Hepatocyte (in vitro differentiated cells): ENCODE data around the gene EYA4. TPM values are rescaled to one million over a fixed set of nuclear protein-coding genes. Genes with fewer than 3 reads are reported as not detected.

Experiments used
- DNase-seq: peaks from one replicate; pipeline ENCODE4 v3.0.0-alpha.2; 2016; ENCODE audit warnings: low spot score
- H2AFZ ChIP-seq: fragments of 200-600 bp; sonication (generic); 2 replicates; pipeline ENCODE4 v1.6.0; 2016; ENCODE audit warnings: antibody characterized with exemption, mild to moderate bottlenecking
- H3K27ac ChIP-seq: fragments of 200-600 bp; sonication (generic); 2 replicates; pipeline ENCODE4 v1.5.1; 2016; ENCODE audit warnings: mild to moderate bottlenecking
- H3K27me3 ChIP-seq: fragments of 200-600 bp; sonication (generic); 2 replicates; pipeline ENCODE4 v1.6.1; 2016
- H3K36me3 ChIP-seq: fragments of 200-600 bp; sonication (generic); replicated peaks from 2 replicates; pipeline ENCODE4 v1.5.1; 2016; ENCODE audit warnings: low read depth; ENCODE audit not compliant: insufficient read depth
- H3K4me1 ChIP-seq: fragments of 200-600 bp; sonication (generic); 2 replicates; pipeline ENCODE4 v1.5.1; 2016; ENCODE audit warnings: mild to moderate bottlenecking, moderate library complexity; ENCODE audit not compliant: insufficient read depth
- H3K4me2 ChIP-seq: fragments of 200-600 bp; sonication (generic); 2 replicates; pipeline ENCODE4 v1.6.0; 2016
- H3K4me3 ChIP-seq: fragments of 200-600 bp; sonication (generic); 2 replicates; pipeline ENCODE4 v1.5.1; 2016; ENCODE audit warnings: mild to moderate bottlenecking
- H3K79me2 ChIP-seq: fragments of 200-600 bp; sonication (generic); 2 replicates; pipeline ENCODE4 v1.6.0; 2017; ENCODE audit warnings: mild to moderate bottlenecking
- H3K9me2 ChIP-seq: fragments of 200-600 bp; sonication (generic); replicated peaks from 2 replicates; pipeline ENCODE4 v1.6.0; 2017; ENCODE audit warnings: mild to moderate bottlenecking; ENCODE audit not compliant: insufficient read depth
- H3K9me3 ChIP-seq: fragments of 200-600 bp; sonication (generic); 2 replicates; pipeline ENCODE4 v1.5.1; 2016; ENCODE audit warnings: low read depth, mild to moderate bottlenecking
- H4K20me1 ChIP-seq: fragments of 200-600 bp; sonication (generic); 2 replicates; pipeline ENCODE4 v1.6.0; 2016; ENCODE audit warnings: mild to moderate bottlenecking; ENCODE audit not compliant: insufficient read depth, poor library complexity, severe bottlenecking
- EZH2 ChIP-seq: fragments of 200-600 bp; sonication (generic); IDR thresholded peaks from 2 replicates; pipeline ENCODE4 v1.6.1; 2016; ENCODE audit warnings: antibody characterized with exemption, mild to moderate bottlenecking, borderline replicate concordance
- EZH2phosphoT487 ChIP-seq: fragments of 200-600 bp; sonication (generic); IDR thresholded peaks from one replicate; pipeline ENCODE4 v1.6.1; 2018; ENCODE audit warnings: antibody characterized with exemption, mild to moderate bottlenecking, low read depth, moderate library complexity; ENCODE audit not compliant: unreplicated experiment, severe bottlenecking
- WGBS: methylation state at CpG from one replicate; pipeline ENCODE4 v1.1.6; 2016; ENCODE audit warnings: low lambda C conversion rate; ENCODE audit errors: missing lambda C conversion rate; 5-methylcytosine and 5-hydroxymethylcytosine counted together
- polyA plus RNA-seq: library from polyadenylated mRNA; unstranded; fragments of >200 nt; fragmentation: Nextera tagmentation; extraction: Ambion mirVana; gene quantifications from 2 replicates; pipeline ENCODE4 v1.2.1, GENCODE V29; 2016
- total RNA-seq: library from RNA; depleted of rRNA; stranded (reverse); fragments of >200 nt; gene quantifications from 2 replicates; pipeline ENCODE4 v1.2.3, GENCODE V29; 2014
- TF ChIP-seq, protein P1 (sequence below): fragments of 200-600 bp; sonication (generic); IDR thresholded peaks from 2 replicates; pipeline ENCODE4 v1.5.1; 2016; ENCODE audit warnings: antibody characterized with exemption, mild to moderate bottlenecking; ENCODE audit not compliant: poor library complexity

EYA4 gene
- total and polyA plus RNA-seq, 2 experiments from 2014 or later, result 0.33 to 1.8 TPM

DNA sequence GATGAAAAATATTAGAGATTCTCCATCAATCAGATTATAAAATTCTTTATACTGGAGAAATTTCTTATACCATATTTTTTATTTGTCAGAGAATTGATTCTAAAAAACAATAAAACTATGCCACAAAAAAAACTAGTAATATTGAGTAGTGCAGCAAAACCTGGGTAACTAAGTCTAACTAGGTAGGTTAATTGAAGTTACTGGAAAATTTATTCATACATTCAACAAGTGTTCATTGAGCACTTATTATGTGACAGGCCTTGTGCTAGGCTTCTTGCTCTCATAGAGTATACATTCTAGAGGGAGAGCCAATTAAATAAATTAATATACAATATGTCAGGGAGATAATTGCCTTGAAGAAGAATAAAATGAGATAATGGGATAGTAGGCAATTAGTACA, 189.4 kb downstream of the EYA4 start:
- Histone ChIP-seq H3K4me2 (no peak overlapping the region), H4K20me1 (no peaks in the 10 kb centered on the region), H3K79me2 (no peaks in the 10 kb centered on the region), H3K9me3 (no peaks in the 10 kb centered on the region), H3K27me3 (no peaks in the 10 kb centered on the region), H3K4me1 (no peaks in the 10 kb centered on the region), H3K9me2 (no peaks in the 10 kb centered on the region), H3K27ac (no peak overlapping the region), H3K36me3 (no peaks in the 10 kb centered on the region), H2AFZ (no peak overlapping the region), H3K4me3 (no peak overlapping the region)
- TF ChIP-seq EZH2phosphoT487, result no peak
- TF ChIP-seq, protein P1, sequence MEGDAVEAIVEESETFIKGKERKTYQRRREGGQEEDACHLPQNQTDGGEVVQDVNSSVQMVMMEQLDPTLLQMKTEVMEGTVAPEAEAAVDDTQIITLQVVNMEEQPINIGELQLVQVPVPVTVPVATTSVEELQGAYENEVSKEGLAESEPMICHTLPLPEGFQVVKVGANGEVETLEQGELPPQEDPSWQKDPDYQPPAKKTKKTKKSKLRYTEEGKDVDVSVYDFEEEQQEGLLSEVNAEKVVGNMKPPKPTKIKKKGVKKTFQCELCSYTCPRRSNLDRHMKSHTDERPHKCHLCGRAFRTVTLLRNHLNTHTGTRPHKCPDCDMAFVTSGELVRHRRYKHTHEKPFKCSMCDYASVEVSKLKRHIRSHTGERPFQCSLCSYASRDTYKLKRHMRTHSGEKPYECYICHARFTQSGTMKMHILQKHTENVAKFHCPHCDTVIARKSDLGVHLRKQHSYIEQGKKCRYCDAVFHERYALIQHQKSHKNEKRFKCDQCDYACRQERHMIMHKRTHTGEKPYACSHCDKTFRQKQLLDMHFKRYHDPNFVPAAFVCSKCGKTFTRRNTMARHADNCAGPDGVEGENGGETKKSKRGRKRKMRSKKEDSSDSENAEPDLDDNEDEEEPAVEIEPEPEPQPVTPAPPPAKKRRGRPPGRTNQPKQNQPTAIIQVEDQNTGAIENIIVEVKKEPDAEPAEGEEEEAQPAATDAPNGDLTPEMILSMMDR, result no peak
- no peak for TF ChIP-seq EZH2
- no peak for DNase-seq

DNA sequence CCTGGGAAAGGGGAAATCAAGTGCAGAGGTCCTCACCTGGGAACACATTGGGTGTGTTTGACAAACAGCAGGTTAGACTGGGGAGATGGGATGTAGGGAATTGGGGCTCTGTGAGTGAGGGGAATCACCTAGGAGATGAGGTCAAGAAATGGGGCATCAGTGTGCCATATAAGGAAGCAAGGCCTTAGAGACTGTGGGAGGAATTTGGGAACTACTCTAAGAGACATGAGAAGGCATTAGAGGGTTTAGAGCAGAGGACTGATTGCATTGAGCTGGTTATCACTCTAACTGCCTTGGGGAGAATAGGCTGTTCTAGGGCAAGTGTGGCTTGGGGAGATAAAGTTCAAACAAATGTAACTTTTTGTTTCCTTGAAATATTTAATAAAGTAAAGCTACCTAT, 189.9 kb downstream of the EYA4 start:
- H3K9me3 ChIP-seq, result no peaks in the 10 kb centered on the region
- TF ChIP-seq, protein P1, result no peak
- TF ChIP-seq EZH2phosphoT487 (no peak), EZH2 (no peak)
- DNase-seq, result no peak

DNA sequence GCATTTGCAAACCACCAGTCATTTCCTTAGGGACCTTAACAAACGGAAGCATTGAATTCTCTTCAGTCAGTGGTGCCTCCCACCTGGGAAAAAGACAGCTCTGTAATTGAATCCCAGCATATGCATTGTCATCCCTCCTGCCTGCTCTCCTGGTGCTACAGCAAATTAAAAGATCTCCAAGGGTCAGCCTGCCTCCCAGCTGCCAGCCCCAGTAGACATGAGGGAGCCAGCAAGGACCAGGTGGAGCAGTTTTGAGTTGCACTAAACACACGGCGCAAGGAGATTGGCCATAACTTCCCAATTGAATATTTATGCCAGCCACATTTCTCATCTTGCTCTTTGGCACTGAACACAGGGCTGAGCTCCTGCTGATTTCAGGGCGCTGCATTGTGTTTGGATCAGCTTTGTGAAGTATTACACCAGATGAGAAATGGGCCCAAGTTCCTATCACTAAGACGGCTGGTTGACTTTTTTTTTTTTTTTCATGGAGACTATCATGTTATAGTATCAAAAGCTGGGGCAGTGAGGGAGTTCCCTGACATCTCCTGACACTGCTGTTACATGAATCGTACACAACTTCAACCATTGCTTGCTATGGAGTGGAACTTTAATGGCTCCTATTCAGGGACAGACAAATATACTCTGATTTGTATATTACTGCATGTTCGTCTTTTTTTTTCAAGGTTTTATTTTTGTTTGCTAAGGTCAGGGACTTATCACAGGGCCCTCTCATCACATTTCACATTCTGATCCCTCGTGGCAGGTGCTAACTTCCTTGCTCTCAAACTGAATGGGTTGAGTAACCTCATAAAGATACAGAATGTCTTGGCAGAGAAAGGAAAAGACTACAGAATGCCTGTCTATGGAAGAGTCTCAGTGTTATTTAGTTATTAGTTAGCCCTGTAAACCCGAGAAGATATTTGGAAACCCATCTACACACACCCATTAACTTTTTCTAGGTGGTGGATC, 191.1 kb downstream of the EYA4 start:
- TF ChIP-seq EZH2phosphoT487 (no peak), EZH2 (no peak)
- TF ChIP-seq, protein P1, result no peak
- no peaks in the 10 kb centered on the region for H3K9me3 ChIP-seq
- H3K9me2 ChIP-seq, result no peaks in the 10 kb centered on the region
- H3K27ac ChIP-seq, result no peak overlapping the region
- H3K79me2 ChIP-seq, result no peaks in the 10 kb centered on the region
- no peaks in the 10 kb centered on the region for H3K4me1 ChIP-seq
- no peak overlapping the region for H3K4me2 ChIP-seq
- no peak overlapping the region for H2AFZ ChIP-seq
- no peaks in the 10 kb centered on the region for H3K27me3 ChIP-seq
- H3K4me3 ChIP-seq, result no peak overlapping the region
- H4K20me1 ChIP-seq, result no peaks in the 10 kb centered on the region
- 59% methylated on average over 9 of the region's 9 CpGs for WGBS
- no peak for DNase-seq
- no peaks in the 10 kb centered on the region for H3K36me3 ChIP-seq

More for the DNA sequence above, 189.9 kb downstream of the EYA4 start:
- Histone ChIP-seq H3K27me3 (no peaks in the 10 kb centered on the region), H3K36me3 (no peaks in the 10 kb centered on the region), H3K27ac (no peak overlapping the region), H4K20me1 (no peaks in the 10 kb centered on the region), H3K4me3 (no peak overlapping the region), H3K4me2 (no peak overlapping the region), H3K79me2 (no peaks in the 10 kb centered on the region), H3K9me2 (no peaks in the 10 kb centered on the region), H2AFZ (no peak overlapping the region), H3K4me1 (no peaks in the 10 kb centered on the region)
